HG03196 (cell line): ENCODE measurements around the gene WNT7A.
"Not testable (repeated sequence)": the region's sequence is repeated elsewhere in the genome, so short reads cannot be mapped to it uniquely, and the experiment has no call there.

Source experiments
- ATAC-seq: cut with Tn5 transposase; IDR thresholded peaks from one replicate; pipeline ENCODE4 v1.9.1; 2021; ENCODE audit not compliant: unreplicated experiment

WNT7A gene

DNA sequence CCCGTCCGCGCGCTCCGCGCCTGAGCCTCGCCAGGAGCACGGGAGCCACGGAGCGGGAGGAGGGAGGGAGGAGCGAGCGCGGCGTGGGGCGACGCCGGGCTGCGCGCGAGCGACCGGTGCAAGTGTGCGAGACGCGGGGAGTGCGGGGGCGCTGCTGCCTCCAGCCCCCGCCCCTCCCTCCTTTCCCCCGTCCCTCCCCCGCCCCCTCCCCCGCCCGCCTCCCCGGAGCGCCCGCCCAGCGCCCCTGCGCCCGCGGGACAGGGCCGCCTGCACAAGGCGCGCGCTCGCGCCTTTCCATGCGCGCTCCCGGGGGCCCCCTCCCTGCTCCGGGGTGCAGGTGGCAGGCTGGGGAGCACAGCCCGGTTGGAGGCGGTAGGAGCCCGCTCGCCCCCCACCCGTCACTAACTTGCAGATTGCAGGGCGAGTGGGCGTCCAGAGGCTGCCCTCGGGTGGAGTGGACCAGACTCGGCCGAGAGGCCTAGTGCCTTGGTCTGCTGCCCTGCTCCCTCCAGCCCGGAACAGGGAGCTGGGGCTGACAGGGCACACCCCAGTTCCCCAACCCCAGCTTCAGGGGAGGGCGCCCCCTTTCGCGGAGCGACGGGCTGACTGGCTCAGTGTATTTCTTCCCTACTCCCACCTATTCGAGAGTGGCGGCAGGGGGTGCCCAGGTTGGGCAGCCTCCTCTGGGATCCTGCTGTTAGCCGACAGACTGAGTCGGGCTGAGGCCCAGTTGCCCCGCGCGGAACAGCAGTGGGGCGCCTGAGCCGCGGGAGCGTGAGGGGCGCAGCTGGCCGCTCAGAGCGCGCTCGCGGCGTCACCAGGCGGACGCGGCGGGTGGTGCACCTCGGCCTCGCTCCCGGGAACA, at the start of gene WNT7A:
Gene WNT7A (minus strand): TSS at position 126 of the 865 bp plus-strand sequence. CDS start 255 bp downstream, outside the sequence.
- no peak for ATAC-seq

DNA sequence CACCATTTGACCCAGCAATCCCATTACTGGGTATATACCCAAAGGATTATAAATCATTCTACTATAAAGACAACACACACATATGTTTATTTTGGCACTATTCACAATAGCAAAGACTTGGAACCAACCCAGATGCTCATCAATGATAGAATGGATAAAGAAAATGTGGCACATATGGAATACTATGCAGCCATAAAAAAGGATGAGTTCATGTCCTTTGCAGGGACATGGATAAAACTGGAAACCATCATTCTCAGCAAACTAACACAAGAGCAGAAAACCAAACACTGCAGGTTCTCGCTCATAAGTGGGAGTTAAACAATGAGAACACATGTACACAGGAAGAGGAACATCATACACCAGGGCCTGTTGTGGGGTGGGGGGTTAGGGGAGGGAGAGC, 48.9 kb upstream of the WNT7A start:
- ATAC-seq = not testable (repeated sequence)

DNA sequence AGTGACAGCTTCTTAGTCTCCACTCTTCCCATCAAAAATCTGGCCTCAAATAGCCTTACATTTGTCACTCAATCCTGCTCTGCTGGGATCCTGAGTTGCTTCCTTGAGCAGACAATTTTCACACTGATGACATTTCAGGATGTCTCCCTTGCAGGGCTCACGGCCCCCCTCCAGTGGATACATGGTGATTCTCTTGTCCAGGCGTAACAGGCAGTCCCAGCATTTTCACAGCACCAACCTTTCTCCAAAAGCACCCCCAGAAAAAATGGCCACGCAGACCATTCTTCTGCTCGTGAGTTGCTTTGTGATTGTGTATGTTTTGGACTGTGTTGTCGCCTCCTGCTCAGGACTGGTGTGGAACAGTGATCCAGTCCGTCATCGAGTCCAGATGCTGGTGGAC, 47.4 kb upstream of the WNT7A start:
- no peak for ATAC-seq

DNA sequence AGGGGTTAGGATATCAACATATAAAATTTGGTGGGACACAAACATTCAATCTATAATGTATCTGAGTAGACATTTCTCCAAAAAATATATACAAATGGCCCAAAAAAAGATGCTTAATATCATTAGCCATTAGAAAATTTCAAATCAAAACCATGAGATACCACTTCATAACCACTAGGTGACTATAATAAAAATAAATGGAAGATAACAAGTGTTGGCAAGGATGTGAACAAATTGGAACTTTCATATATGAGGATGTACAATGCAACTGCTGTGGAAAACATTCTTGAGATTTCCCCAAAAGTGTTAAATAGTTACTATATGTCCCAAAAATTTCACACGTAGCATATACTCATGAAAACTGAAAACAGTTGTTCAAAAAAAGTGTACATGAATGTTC, 36.5 kb upstream of the WNT7A start:
- ATAC-seq = no peak

DNA sequence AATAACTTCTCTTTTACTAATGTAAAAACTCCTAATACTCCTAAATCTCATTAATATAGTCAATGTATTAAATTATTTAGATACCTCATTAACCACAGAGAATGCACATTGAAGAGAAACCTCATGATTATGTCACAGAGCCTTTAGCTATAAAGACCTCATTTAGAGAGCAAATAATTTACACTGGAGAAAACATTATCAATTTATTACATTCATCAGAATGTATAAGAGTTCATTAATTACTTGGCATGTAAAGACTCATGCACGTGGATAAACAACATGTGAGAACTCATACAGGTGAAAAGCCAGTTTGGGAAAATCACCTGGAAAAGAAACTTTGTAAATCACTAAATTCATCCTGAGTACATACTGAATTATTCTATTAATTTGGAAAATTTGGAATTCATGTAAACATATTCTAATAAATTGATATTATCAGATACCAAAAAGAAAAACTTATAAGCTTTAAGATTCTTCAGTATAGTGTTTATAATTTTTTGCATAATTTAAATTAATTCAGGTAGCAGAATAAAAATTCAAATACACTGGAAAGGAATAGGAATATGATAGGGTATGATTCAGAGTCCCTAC, 22.9 kb upstream of the WNT7A start:
- no peak for ATAC-seq

DNA sequence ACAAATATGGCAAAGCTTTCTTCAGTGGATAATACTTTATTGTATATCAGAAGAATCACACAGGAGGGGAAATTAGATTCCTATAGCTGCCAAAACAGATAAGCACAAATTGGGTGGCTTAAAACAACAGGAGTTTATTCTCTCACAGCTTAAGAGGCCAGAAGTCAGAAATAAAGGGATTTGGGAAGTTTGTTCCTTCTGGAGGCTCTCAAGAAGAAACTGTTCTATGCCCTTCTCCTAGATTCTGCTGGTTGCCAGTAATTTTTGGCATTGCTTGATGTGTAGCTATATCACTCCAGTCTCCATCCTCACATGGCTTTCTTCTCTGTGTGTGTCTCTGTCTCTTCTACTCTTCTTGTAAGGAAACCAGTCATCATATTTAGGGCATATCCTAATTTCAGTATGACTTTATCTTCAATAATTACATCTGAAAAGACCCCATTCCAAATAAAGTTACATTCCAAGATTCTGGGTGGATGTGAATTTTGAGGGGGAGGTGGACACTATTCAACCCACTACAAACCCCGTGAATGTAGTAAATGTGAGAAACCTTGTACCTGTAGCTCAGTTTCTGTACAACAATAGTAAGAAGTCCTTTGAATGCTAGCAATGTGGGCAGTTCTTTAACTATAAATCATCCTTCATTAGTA, 22.2 kb upstream of the WNT7A start:
- ATAC-seq = no peak

DNA sequence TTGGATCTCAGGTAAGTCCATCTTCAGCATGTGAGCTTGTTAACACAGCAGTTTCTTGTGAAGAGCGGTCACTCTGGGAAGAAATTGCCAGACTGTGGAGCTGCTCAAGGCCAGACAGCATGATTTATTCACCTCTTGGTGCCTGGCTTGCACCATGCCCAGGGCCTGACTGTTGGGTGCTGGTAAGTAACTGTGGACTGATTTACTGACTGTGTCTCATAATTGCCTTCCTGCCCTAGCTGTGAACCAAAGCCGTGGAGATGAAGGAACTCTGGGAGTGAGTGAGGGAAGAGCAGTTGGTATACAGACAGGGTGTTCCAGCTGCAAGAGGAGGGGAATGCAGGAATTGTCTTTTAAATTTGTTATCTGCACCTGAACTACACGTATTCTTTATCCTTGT, 18.5 kb upstream of the WNT7A start:
- ATAC-seq = no peak

DNA sequence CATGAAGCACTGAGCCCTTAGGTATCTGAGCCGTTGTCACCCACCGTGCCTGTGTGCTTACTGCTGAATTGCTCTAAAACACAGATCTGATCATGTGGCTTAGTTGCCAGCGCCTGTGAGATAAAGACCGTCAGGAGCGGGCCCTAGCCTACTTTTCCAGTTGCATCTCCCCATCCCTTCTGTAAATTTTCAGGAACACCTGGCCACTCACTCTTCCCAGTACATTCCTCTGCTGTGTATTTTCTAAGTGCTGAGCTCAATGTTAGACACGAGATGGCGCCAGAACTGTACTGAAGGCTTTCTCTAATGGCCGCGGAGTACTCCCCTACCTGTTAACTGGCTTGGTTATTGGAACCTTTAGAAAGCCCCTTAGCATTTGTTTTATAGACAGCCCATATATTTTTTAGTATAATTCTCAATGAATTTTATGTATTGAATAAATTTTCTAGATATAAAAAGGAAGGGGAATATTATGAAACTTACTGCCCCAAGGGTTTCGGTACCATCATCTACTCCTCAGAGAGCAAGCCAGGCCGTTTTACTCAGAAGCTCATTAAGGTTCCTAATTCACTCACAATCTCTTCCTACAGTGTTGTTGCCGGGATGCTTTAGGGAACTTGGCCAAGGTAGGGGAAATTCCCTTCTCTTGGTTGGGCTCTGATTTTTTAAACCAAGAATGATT, 16.7 kb upstream of the WNT7A start:
- ATAC-seq = peak; percentile 39

DNA sequence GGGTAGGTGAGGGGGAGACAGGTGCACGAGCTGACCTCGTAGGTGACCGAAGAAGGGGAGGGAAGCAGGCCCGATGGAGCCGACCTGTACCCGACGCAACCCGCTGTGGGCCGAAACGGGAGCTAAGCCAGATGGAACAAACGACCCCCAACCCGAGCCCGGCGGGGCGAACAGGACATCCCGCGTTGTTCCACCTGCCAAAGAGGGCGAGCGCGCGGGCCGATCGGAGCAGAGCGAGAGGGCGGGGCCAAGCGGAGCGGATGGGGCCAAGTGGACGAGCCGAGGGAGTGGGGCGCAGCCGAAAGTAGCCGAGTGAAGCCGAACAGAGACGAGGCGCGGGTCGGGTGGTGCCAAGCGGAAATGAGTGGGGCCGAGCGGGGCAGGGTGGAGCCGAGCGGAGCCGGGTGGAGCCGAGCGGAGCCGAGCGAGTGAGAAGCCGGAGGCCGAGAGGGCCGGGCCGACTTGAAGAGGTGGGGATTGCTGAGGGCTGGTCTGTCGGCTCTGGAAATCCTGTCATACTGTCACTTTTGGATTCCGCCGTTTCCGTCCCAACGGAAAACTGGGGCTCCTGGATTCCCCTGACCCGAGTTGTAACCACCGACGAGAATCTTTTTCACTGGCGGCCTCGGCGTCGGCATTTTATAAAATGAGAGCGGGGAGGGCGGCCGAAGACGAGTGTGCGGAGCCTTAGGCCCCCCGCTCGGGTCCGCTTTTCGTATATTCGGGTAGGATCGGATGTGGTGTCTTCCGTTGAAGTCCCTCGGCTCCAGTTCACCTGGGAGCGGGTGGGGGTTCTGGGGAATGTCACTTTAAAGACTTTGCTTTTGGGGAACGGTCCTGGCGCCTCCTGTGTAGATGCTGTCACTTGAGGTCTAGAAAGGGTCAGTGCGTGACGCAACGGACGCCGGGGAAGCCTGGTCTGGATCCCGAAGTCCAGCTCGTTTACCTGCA, 15.6 kb upstream of the WNT7A start:
- peak; percentile 96 for ATAC-seq

DNA sequence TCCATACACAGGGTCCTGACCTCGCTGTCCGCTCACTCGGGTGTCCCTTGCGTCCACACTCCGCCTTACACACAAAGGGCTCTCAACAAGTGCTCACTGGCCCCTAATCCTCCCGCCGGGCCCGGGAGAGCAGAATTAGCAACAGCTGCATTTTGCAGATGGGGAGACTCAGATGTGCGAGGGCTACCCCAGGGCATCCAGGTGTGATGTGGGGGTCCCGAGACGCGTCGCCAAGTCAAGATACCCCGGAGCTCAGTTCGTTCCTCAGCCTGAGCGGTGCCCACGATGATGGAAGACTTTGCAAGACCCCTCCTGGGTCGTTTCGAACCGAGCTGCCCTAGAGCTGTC, 14.9 kb upstream of the WNT7A start:
- no peak for ATAC-seq

DNA sequence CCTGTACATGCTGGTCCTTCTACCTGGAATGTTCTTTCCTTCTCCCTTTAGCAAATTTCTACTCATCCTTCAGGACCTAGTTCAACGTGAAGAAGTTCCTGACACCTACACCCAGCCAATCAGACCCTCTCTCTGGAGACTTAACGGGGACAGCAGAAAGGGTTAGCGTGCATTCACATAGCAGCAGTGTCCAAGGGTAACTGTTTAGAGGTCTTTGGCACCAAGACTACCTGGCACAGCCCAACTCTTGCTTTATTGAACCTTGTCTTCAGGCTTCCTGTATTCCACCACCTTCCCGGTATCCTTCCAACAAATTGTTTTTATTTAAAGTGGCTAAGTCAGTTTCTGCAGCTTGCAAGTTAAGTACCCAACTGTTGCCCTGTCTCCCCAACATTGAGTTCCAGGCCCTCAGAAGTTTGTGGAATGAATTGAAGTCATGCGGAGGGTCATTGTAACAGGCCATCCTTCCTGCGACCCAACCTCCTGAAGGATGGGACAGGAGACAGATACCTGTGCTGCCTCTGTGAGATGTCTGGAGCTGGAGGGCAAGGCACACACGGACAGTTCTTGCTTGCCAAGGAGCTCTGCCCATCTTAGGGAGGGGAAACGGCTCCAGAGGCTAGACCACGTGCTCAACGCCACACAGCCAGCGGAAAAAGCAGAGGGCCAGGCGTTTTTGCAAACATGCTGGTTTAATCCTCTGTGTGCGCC, 14.4 kb upstream of the WNT7A start:
- no peak for ATAC-seq

DNA sequence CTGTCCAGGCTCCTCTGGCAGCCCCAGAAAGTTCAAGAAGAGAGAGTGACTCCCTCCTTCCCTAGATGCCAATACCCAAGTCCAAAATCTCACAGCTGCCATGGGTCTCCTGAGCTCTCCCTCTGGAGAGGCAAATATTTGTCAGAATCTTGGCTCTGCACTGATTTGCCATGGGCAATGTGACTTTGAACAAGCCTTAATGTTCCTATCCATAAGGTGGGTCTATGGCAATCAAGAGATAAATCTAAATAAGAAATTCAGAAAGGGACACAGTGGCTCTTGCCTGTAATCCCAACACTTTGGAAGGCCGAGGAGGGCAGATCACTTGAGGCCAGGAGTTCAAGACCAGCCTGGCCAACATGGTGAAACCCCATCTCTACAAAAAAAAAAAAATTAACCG, 12.4 kb upstream of the WNT7A start:
- ATAC-seq = no peak

DNA sequence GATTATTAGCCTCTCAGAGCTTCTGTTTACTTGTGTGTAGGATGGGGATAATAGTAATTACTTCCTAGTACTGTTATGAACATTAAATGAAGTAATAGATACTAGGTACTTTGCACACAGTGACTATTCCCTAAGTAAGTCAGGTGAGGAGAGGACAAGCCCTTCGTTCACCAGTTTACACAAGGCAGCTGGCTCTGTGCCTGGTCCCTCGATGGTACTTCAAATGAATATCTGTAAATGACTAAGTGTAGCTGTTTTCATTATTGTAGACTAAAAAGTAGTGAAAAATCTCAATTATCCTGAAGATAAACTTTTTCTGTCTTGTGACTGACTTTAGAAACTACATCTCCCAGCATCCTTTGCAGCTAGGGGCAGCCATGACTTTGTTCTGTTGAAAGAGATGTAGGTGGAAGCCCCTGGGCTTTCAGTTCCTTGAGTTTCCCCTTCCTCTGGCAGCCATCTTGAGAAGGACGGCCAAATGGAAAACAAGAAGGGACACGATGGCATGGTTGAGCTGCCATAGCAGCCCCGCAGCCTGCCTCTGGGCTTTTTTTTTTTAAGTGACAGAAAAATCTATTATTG, 11.7 kb upstream of the WNT7A start:
- ATAC-seq = no peak

DNA sequence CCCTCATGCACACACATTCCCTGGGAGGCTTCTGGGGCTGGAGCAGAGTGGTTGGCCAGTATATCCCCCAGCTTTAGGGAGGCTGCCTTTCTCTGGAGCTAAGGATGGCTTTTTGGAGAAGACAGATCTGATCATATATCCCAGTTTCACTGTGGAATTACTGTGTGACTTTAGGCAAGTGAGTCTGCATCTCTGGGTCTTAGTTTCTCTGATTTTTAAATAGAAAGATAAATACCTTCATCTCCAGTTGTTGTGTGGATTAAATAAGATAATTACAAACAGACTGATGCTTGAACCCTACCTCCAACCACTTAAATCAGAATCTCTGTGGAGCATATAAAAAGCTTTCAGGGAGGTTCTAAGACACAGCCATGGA, 11.1 kb upstream of the WNT7A start:
- no peak for ATAC-seq

DNA sequence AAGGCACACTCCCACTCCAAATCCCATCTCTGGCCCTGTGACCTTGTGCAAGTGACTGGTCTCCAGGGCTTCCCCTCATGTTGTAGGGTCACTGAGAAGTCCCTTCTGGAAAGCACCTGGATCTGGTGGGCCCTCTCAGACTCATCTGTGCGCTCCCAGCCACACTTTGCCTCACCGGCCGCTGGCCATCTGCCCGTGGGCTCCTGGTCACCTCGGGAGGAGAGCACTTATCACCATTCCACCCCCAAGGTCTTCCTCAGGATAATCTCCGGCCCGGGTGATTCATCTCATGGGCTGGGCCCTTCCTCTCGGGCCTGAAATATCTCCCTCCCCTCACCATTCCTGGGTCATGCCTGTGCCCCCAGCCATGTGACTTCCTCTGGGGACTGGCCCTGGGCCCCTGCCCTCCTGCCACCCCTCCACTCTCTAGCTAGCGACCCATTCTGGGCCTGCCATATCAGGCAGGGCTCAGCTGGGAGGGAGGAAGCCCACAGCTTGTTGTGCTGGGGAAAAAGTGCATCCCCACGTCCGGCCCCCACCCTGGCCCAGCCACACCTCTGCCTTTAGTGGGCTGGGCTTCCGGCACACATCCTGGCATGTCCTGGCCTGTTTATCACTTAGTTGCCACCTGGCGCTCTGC, 10.6 kb upstream of the WNT7A start:
- no peak for ATAC-seq

DNA sequence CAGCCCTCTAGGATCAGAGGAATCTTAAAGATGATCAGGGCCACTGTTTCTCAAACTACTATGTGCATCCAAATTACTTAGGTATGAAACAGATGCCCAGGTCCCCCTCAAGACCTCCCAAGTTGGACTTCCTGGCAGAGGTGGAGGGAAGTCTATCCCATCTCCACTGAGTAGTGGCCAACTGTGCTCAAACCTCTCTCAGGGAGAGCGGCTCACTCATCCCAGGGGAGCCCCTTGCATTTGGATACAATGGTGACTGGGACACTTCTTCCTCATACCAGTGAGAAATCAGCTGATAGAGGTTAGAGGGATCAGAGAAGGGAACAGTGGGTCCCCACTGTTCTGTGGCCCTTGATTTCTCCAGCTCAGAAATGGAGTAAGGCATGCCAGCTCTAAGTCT, 8.7 kb upstream of the WNT7A start:
- no peak for ATAC-seq

DNA sequence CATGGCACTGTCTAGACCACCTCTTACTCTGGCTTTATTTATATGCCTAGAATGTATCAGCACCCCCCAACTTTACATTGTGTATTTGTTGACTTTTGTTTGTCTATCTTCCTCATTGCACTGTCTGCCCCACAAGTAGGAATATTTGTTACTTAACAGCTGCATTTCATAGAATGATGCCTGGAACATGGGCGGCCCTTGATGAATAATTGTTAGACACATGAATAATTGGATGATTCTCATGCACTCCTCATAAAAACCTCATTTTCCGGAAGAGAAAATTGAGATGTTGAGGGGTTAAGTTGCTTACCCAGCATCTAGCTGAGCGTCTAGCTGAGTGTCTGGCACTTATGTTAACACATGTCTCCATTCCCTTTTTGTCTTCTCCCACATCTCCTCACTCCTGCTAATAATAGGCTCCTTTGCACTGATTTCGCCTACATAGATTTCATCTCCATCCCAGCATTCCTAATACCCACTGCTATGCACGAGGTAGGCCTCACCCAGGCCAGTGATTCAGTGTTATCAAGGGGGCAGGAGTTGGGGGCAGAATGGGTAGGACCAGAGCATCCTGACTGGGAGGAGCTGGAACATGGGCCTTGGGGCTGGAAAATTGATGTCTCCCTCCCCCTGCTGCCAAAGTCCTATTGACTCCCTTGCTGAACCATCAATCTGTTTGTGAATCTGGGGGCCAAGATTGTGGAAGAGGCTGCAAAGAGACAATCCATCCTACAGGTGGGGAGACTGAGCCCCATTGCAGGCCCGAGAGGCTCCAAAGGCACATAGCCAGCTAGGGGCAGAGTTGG, 7.8 kb upstream of the WNT7A start:
- ATAC-seq = no peak

DNA sequence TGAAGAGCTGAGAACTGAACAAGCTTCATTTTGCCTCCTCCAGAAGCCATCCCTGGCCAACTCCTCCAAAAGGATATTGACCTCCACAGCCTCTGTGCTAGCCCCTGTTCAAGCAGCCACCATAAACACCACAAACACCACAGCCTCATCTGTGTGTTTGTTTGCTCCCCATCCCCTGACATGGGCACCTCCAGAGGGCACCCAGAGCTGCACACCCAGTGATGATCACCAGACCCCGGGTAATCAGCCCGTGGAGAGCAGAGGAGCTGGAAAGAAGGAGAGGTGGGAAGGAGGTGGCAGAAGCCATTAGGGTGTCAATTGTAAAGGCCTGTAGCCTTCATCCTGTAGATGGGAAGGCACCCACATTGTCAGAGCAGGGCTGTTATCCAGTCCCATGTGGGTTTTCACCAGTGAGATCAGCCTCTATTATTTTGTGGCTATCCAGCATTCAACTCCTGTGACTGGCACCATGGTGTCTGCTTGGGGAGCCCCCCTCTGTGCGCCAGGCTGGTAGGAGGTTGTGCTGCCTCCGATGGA, 6.8 kb upstream of the WNT7A start:
- ATAC-seq = no peak
